GM10248 (cell line): ENCODE measurements around the gene HEATR5A.
"Not testable (repeated sequence)": the region's sequence is repeated elsewhere in the genome, so short reads cannot be mapped to it uniquely, and the experiment has no call there.

ENCODE experiments used
- CTCF ChIA-PET: fragments of 300-600 bp; sonication (Branson Sonifier 250); formaldehyde crosslinking; extraction: SDS; loops from one replicate; lab custom pipeline; 2021; ENCODE audit warnings: antibody characterized with exemption; lab: Yijun Ruan, JAX
- POLR2A ChIA-PET: fragments of 350-650 bp; sonication (Branson Sonifier 250); formaldehyde crosslinking; extraction: SDS; loops from one replicate; lab custom pipeline; 2020; ENCODE audit warnings: antibody characterized with exemption; lab: Yijun Ruan, JAX
- DNase-seq: peaks from one replicate; pipeline ENCODE4 v3.0.0; 2012; ENCODE audit errors: extremely low spot score
- CTCF ChIP-seq: IDR thresholded peaks from 2 replicates; pipeline ENCODE4 v1.5.1; 2012; ENCODE audit warnings: mild to moderate bottlenecking, low read depth; ENCODE audit errors: extremely low read depth, missing control alignments, control extremely low read depth

HEATR5A gene

GRCh38 chr14:31323419-31323818, 96.9 kb downstream of the HEATR5A start:
- ChIA-PET POLR2A (no interaction called here), CTCF (interaction anchor here (1.0 kb wide), 1 partner anchor 10 kb away, joined by 3 read pairs; no protein-coding TSS in a partner anchor)
- DNase-seq, result no peak
- TF ChIP-seq CTCF, result no peak

GRCh38 chr14:31320922-31321766, 99.2 kb downstream of the HEATR5A start:
- POLR2A ChIA-PET, result no interaction called here
- DNase-seq, result no peak
- TF ChIP-seq CTCF, result no peak
- CTCF ChIA-PET, result interaction anchor here (0.9 to 1.6 kb wide), 5 partner anchors 9 to 113 kb away, joined by 3 to 4 read pairs (median 3); no protein-coding TSS in a partner anchor

GRCh38 chr14:31320216-31320615, 100.1 kb downstream of the HEATR5A start:
- no peak for TF ChIP-seq CTCF
- ChIA-PET CTCF (interaction anchor here (0.9 to 1.6 kb wide), 4 partner anchors 25 to 112 kb away, joined by 3 to 4 read pairs (median 3); no protein-coding TSS in a partner anchor), POLR2A (no interaction called here)
- no peak for DNase-seq

GRCh38 chr14:31319701-31320100, 100.6 kb downstream of the HEATR5A start:
- ChIA-PET POLR2A (no interaction called here), CTCF (interaction anchor here (1.6 kb wide), 1 partner anchor 112 kb away, joined by 4 read pairs; no protein-coding TSS in a partner anchor)
- no peak for TF ChIP-seq CTCF
- DNase-seq, result no peak

- no peak for TF ChIP-seq CTCF
- CTCF ChIA-PET, result no interaction called here
- POLR2A ChIA-PET, result no interaction called here
- DNase-seq, result no peak
These were observed 107.4 kb downstream of the HEATR5A start for GRCh38 chr14:31312934-31313333.

GRCh38 chr14:31312370-31312769, 108.0 kb downstream of the HEATR5A start:
- DNase-seq, POLR2A ChIA-PET, CTCF ChIA-PET: not testable (repeated sequence)

GRCh38 chr14:31307618-31308017, 112.7 kb downstream of the HEATR5A start:
- POLR2A ChIA-PET, result no interaction called here
- TF ChIP-seq CTCF, result no peak
- CTCF ChIA-PET, result interaction anchor here (1.5 kb wide), 1 partner anchor 27 kb away, joined by 3 read pairs; no protein-coding TSS in a partner anchor
- DNase-seq, result no peak
